Measurements from ENCODE around the gene C22orf31.

DNA sequence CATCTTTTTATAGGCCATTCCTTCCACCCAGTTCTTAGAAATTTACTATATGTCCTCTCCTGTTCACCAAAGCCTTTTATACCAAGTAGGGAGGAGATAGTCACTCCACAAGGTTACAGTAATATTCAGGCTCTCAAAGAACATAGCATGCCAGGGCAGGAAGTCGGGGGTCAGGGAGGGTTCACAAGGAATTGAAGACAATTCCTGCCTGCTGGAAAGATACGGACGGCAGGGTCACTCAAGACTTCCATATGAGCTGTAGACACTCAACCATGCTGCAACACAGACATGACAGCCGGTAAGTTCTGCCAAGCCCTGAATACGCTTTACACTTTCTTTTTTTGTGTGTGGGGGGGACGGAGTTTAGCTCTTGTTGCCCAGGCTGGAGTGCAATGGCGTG is 700 bp downstream of the C22orf31 start:
- TF ChIP-seq, protein P1, sequence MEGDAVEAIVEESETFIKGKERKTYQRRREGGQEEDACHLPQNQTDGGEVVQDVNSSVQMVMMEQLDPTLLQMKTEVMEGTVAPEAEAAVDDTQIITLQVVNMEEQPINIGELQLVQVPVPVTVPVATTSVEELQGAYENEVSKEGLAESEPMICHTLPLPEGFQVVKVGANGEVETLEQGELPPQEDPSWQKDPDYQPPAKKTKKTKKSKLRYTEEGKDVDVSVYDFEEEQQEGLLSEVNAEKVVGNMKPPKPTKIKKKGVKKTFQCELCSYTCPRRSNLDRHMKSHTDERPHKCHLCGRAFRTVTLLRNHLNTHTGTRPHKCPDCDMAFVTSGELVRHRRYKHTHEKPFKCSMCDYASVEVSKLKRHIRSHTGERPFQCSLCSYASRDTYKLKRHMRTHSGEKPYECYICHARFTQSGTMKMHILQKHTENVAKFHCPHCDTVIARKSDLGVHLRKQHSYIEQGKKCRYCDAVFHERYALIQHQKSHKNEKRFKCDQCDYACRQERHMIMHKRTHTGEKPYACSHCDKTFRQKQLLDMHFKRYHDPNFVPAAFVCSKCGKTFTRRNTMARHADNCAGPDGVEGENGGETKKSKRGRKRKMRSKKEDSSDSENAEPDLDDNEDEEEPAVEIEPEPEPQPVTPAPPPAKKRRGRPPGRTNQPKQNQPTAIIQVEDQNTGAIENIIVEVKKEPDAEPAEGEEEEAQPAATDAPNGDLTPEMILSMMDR (IDR thresholded peaks at IDR 0.05; ENCODE audit: low read depth, low read length, poor library complexity, severe bottlenecking) = no peak
- no peak for TF ChIP-seq EZH2phosphoT487 (IDR thresholded peaks at IDR 0.05; ENCODE audit: borderline replicate concordance, low read length)

All from DOHH2 (cell line).